Ovary (tissue), 9 donors: ENCODE data around the gene CNOT1. TPM values are rescaled to one million over a fixed set of nuclear protein-coding genes. Genes with fewer than 3 reads are reported as not detected.

Experiments
- DNase-seq, 5 donors: peaks; one replicate each; pipeline ENCODE4 v3.0.0-alpha.2; 2019 to 2020
- H3K27ac ChIP-seq, 2 donors: fragments of 200-600 bp; one replicate each; pipeline versions ENCODE4 v1.5.1 to v1.8.0; 2019 to 2022
- H3K27me3 ChIP-seq: fragments of 200-600 bp; one replicate; pipeline ENCODE4 v1.8.0; 2022
- H3K36me3 ChIP-seq: fragments of 200-600 bp; sonication (generic); one replicate; pipeline ENCODE4 v1.5.1; 2019
- H3K4me1 ChIP-seq: one replicate; pipeline ENCODE4 v1.8.1; 2013; ENCODE audit warnings: mild to moderate bottlenecking, moderate library complexity; ENCODE audit not compliant: insufficient read depth
- H3K4me3 ChIP-seq: fragments of 200-600 bp; sonication (generic); one replicate; pipeline ENCODE4 v1.5.1; 2017
- H3K9me3 ChIP-seq, 2 donors: fragments of 200-600 bp in 1 of 2; sonication (generic) in 1 of 2; one replicate each; pipeline versions ENCODE4 v1.5.1 to v1.8.1; 2013 to 2019; ENCODE audit warnings: mild to moderate bottlenecking in 1 of 2, moderate library complexity in 1 of 2
- CTCF ChIP-seq, 3 donors: fragments of 450-650 bp in 2 of 3; fragments of 200-600 bp in 1 of 3; IDR thresholded peaks; one replicate each; pipeline versions ENCODE4 v1.5.1 to v1.8.0; 2016 to 2022; ENCODE audit warnings: antibody characterized with exemption in 3 of 3, mild to moderate bottlenecking in 1 of 3
- EP300 ChIP-seq: sonication (generic); formaldehyde crosslinking; IDR thresholded peaks from one replicate; pipeline ENCODE4 v1.6.1; 2017; ENCODE audit warnings: antibody characterized with exemption
- POLR2A ChIP-seq: fragments of 450-650 bp; IDR thresholded peaks from one replicate; pipeline ENCODE4 v1.6.1; 2017; ENCODE audit warnings: antibody characterized with exemption, mild to moderate bottlenecking, moderate library complexity
- WGBS, 3 donors: extraction: QIAGEN DNeasy Blood & Tissue Kit in 1 of 3; methylation state at CpG; one replicate each; pipeline versions ENCODE4 v1.1.5 to v1.1.7; 2013 to 2017; 5-methylcytosine and 5-hydroxymethylcytosine counted together
- intact Hi-C, 4 donors: fragments of 100-400 bp; cut with DNase I; formaldehyde crosslinking; loops; one replicate each; pipeline versions ENCODE4 v1.11.0 to v1.15.1; 2022 to 2023
- polyA plus RNA-seq, 2 donors: library from polyadenylated mRNA; stranded (reverse); fragments of 200-250 nt in 1 of 2; fragments of 350-450 nt in 1 of 2; fragmentation: Illumina TruSeq in 1 of 2; extraction: RNeasy Lipid Tissue Mini Kit (QIAGEN cat#74804) in 1 of 2; gene quantifications; one replicate each; pipeline ENCODE4 v1.2.3, GENCODE V29; 2013 to 2014
- total RNA-seq, 7 donors: library from RNA; depleted of rRNA in 2 of 7; stranded (reverse); fragments of >200 nt in 2 of 7; fragmentation: NEBNext Ultra II Directional in 3 of 7; extraction: Animal tissue kit (Norgen Biotek cat#: 25700) in 3 of 7; gene quantifications; one replicate each; pipeline versions ENCODE4 v1.1.0 to v1.2.4, GENCODE V29; 2016 to 2023
- donor health status: DM: no; HTN: no; CAD: no; lungs with moderate emphysema.
- donor health status: DM: no; HTN: no; CAD: no.
- donor health status: Bipolar disorder and iron deficiency.
- donor health status: DM: yes; HTN: yes; CAD: no.
- donor health status: DM: no; HTN: no; CAD: no.
- donor health status: DM: yes; HTN: yes; CAD: no.

Gene CNOT1
- total and polyA plus RNA-seq, 9 donors, result 63.8 to 145 (median 111) TPM

- no peak overlapping the region for H3K4me3 ChIP-seq
- TF ChIP-seq POLR2A (no peak), CTCF (IDR thresholded peaks at IDR 0.05) (no peak), EP300 (no peak)
- DNase-seq, result no peak
- no peaks in the 10 kb centered on the region for H3K36me3 ChIP-seq
- intact Hi-C loops, result no loop called here
- WGBS, 3 donors, result 65 to 75% (median 71%) methylated on average over 2 of the region's 2 CpGs
- no peaks in the 10 kb centered on the region for H3K9me3 ChIP-seq
- no peak overlapping the region for H3K27ac ChIP-seq
- no peaks in the 10 kb centered on the region for H3K27me3 ChIP-seq
- no peaks in the 10 kb centered on the region for H3K4me1 ChIP-seq
Measured at GRCh38 chr16:58541711-58542110, 87.9 kb downstream of the CNOT1 start.

- WGBS, 3 donors, result 83 to 88% (median 88%) methylated on average over 10 of the region's 10 CpGs
- H3K27ac ChIP-seq, result no peak overlapping the region
- H3K27me3 ChIP-seq, result no peaks in the 10 kb centered on the region
- no peak overlapping the region for H3K4me3 ChIP-seq
- H3K4me1 ChIP-seq, result no peaks in the 10 kb centered on the region
- no peak for DNase-seq
- H3K36me3 ChIP-seq, result no peaks in the 10 kb centered on the region
- no peaks in the 10 kb centered on the region for H3K9me3 ChIP-seq
- intact Hi-C loops, result no loop called here
- no peak for TF ChIP-seq EP300
- TF ChIP-seq POLR2A, result no peak
- no peak for TF ChIP-seq CTCF (IDR thresholded peaks at IDR 0.05)
Measured at GRCh38 chr16:58537124-58537906, 92.3 kb downstream of the CNOT1 start.

GRCh38 chr16:58536278-58536677 is 93.3 kb downstream of the CNOT1 start:
- Histone ChIP-seq H3K9me3 (no peaks in the 10 kb centered on the region), H3K4me1 (no peaks in the 10 kb centered on the region), H3K4me3 (no peak overlapping the region), H3K27ac (no peak overlapping the region), H3K36me3 (no peaks in the 10 kb centered on the region), H3K27me3 (no peaks in the 10 kb centered on the region)
- intact Hi-C loops, result no loop called here
- no peak for DNase-seq
- TF ChIP-seq POLR2A (no peak), EP300 (no peak), CTCF (IDR thresholded peaks at IDR 0.05) (no peak)
- WGBS, 3 donors, result 34 to 65% (median 41%) methylated on average over 5 of the region's 5 CpGs

- DNase-seq, result no peak
- Histone ChIP-seq H3K27ac (no peak overlapping the region), H3K36me3 (no peaks in the 10 kb centered on the region), H3K27me3 (no peaks in the 10 kb centered on the region), H3K9me3 (no peaks in the 10 kb centered on the region), H3K4me1 (no peaks in the 10 kb centered on the region), H3K4me3 (no peak overlapping the region)
- WGBS, 3 donors, result 53 to 71% (median 58%) methylated on average over 3 of the region's 3 CpGs
- intact Hi-C loops, result no loop called here
- TF ChIP-seq POLR2A (no peak), EP300 (no peak), CTCF (IDR thresholded peaks at IDR 0.05) (no peak)
Measured at GRCh38 chr16:58535100-58535499, 94.5 kb downstream of the CNOT1 start.
